Osteoblast (primary cell): Measurements from ENCODE around the gene PRICKLE1. TPM values are rescaled to one million over a fixed set of nuclear protein-coding genes. Genes with fewer than 3 reads are reported as not detected.
A peak's percentile ranks its signal among the peaks of the same experiment; 100 is the strongest.

ENCODE experiments used
- DNase-seq: peaks from one replicate; pipeline ENCODE4 v3.0.0; 2011; ENCODE audit warnings: low spot score, mixed read lengths; ENCODE audit not compliant: insufficient read length; ENCODE audit errors: missing footprints
- H2AFZ ChIP-seq: 2 replicates; pipeline ENCODE4 v1.6.0; 2011; ENCODE audit warnings: mild to moderate bottlenecking, low read length
- H3K27ac ChIP-seq: 2 replicates; pipeline ENCODE4 v1.5.1; 2011; ENCODE audit warnings: mild to moderate bottlenecking, low read depth, low read length, moderate library complexity
- H3K27me3 ChIP-seq: 2 replicates; pipeline ENCODE4 v1.6.0; 2012; ENCODE audit warnings: mild to moderate bottlenecking, control low read depth, inconsistent platforms, low read length, moderate library complexity; ENCODE audit not compliant: insufficient read depth
- H3K36me3 ChIP-seq: 2 replicates; pipeline ENCODE4 v1.5.1; 2011; ENCODE audit warnings: mild to moderate bottlenecking, low read length, control low read depth, moderate library complexity; ENCODE audit not compliant: insufficient read depth
- H3K4me1 ChIP-seq: 2 replicates; pipeline ENCODE4 v1.5.1; 2011; ENCODE audit warnings: mild to moderate bottlenecking, low read length, control low read depth, moderate library complexity; ENCODE audit not compliant: insufficient read depth
- H3K4me2 ChIP-seq: 2 replicates; pipeline ENCODE4 v1.6.0; 2011; ENCODE audit warnings: mild to moderate bottlenecking, low read length; ENCODE audit not compliant: insufficient read depth
- H3K4me3 ChIP-seq: fragments of 200-600 bp; sonication (generic); 3 replicates; pipeline ENCODE4 v1.5.1; 2012; ENCODE audit warnings: mild to moderate bottlenecking, low read length, inconsistent platforms; ENCODE audit not compliant: insufficient read depth
- H3K79me2 ChIP-seq: 2 replicates; pipeline ENCODE4 v1.6.0; 2012; ENCODE audit warnings: mild to moderate bottlenecking, low read length, control low read depth, inconsistent platforms; ENCODE audit not compliant: insufficient read depth
- H3K9me3 ChIP-seq: 2 replicates; pipeline ENCODE4 v1.5.1; 2011; ENCODE audit warnings: low read depth, low read length, control low read depth
- H4K20me1 ChIP-seq: 2 replicates; pipeline ENCODE4 v1.6.0; 2012; ENCODE audit warnings: mild to moderate bottlenecking, low read length, control low read depth; ENCODE audit not compliant: insufficient read depth
- CTCF ChIP-seq: IDR thresholded peaks from 2 replicates; pipeline ENCODE4 v1.5.1; 2011; ENCODE audit warnings: mild to moderate bottlenecking, low read depth, low read length, moderate library complexity; ENCODE audit errors: extremely low read depth
- total RNA-seq: library from RNA; depleted of rRNA; stranded (reverse); fragments of >200 nt; gene quantifications from 2 replicates; pipeline ENCODE4 v1.2.3, GENCODE V29; 2012

PRICKLE1 gene
- total RNA-seq, 1 donor: 13.0 TPM

GRCh38 chr12:42444192-42444943, 145.2 kb downstream of the PRICKLE1 start:
- H2AFZ ChIP-seq: no peak overlapping the region
- peaks cover 10% of the 10 kb centered on the region for H3K4me1 ChIP-seq
- no peaks in the 10 kb centered on the region for H3K9me3 ChIP-seq
- TF ChIP-seq CTCF: no peak
- H4K20me1 ChIP-seq: no peaks in the 10 kb centered on the region
- no peak for DNase-seq
- peaks cover 16% of the 10 kb centered on the region for H3K36me3 ChIP-seq
- H3K79me2 ChIP-seq: no peaks in the 10 kb centered on the region
- no peak overlapping the region for H3K27ac ChIP-seq
- H3K27me3 ChIP-seq: no peaks in the 10 kb centered on the region
- H3K4me3 ChIP-seq: no peak overlapping the region
- no peak overlapping the region for H3K4me2 ChIP-seq

DNA sequence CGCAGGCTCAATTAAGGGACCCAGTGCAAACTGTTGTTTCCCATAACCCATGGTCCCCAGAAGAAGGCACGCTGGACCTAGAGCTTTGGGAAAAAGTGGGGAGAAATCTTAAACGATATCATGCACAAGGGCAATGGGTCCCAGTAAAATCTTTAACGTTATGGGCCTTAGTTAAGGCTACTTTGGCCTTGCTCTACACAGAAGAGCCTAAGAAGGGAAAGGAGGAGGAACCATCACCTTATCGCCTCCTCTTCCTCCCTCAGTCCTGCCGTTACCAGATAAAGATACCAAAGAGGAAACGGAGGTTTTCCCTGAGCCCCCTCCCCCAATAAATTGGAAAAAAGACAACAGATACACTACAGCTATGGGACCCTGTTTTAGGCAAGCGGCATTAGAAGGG, 146.7 kb downstream of the PRICKLE1 start:
- H3K4me2 ChIP-seq: no peak overlapping the region
- H4K20me1 ChIP-seq: no peaks in the 10 kb centered on the region
- no peak overlapping the region for H2AFZ ChIP-seq
- H3K79me2 ChIP-seq: no peaks in the 10 kb centered on the region
- H3K27me3 ChIP-seq: no peaks in the 10 kb centered on the region
- peak; percentile 26 for DNase-seq
- no peak for TF ChIP-seq CTCF
- H3K4me3 ChIP-seq: no peak overlapping the region
- H3K27ac ChIP-seq: no peak overlapping the region
- H3K4me1 ChIP-seq: peaks cover 10% of the 10 kb centered on the region
- no peaks in the 10 kb centered on the region for H3K9me3 ChIP-seq
- peaks cover 16% of the 10 kb centered on the region for H3K36me3 ChIP-seq

GRCh38 chr12:42442311-42442759, 147.2 kb downstream of the PRICKLE1 start:
- no peaks in the 10 kb centered on the region for H3K9me3 ChIP-seq
- DNase-seq: no peak
- no peak overlapping the region for H3K27ac ChIP-seq
- no peaks in the 10 kb centered on the region for H4K20me1 ChIP-seq
- TF ChIP-seq CTCF: no peak
- H3K79me2 ChIP-seq: no peaks in the 10 kb centered on the region
- no peak overlapping the region for H2AFZ ChIP-seq
- H3K4me2 ChIP-seq: no peak overlapping the region
- peaks cover 4% of the 10 kb centered on the region for H3K4me1 ChIP-seq
- H3K27me3 ChIP-seq: no peaks in the 10 kb centered on the region
- no peak overlapping the region for H3K4me3 ChIP-seq
- peaks cover 16% of the 10 kb centered on the region for H3K36me3 ChIP-seq

DNA sequence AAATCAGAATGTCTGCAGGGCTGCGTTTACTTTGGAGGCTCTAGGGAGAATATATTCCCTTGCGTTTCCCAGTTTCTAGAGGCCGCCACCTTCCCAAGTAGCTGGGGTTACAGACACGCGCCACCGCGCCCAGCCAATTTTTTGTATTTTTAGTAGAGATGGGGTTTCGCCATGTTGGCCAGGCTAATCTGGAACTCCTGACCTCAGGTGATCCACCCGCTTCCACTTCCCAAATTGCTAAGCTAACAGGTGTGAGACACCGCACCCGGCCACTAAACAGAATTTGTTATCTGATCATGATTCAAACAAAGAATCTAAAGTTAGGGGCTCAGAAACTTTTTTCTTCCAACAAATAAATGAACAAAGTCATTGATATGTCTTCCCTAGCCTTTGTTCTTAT, 148.9 kb downstream of the PRICKLE1 start:
- H3K27me3 ChIP-seq: no peaks in the 10 kb centered on the region
- no peak overlapping the region for H3K4me3 ChIP-seq
- no peaks in the 10 kb centered on the region for H3K4me1 ChIP-seq
- H2AFZ ChIP-seq: no peak overlapping the region
- H3K36me3 ChIP-seq: peaks cover 16% of the 10 kb centered on the region
- no peaks in the 10 kb centered on the region for H3K9me3 ChIP-seq
- no peak for DNase-seq
- H3K27ac ChIP-seq: no peak overlapping the region
- no peak for TF ChIP-seq CTCF
- H3K79me2 ChIP-seq: no peaks in the 10 kb centered on the region
- no peak overlapping the region for H3K4me2 ChIP-seq
- H4K20me1 ChIP-seq: no peaks in the 10 kb centered on the region
